Measurements from ENCODE around the gene SRP54. TPM values are rescaled to one million over a fixed set of nuclear protein-coding genes. Genes with fewer than 3 reads are reported as not detected.

Gene SRP54
- polyA plus RNA-seq, 1 experiment = 84.2 TPM

GRCh38 chr14:34943506-34943905, 39.3 kb upstream of the SRP54 start:
- DNase-seq (ENCODE audit: low read depth, low spot score) = no peak
- H3K9me3 ChIP-seq (ENCODE audit: control insufficient read depth, insufficient read depth, low read length) = no peaks in the 10 kb centered on the region
- no peak for TF ChIP-seq CTCF (IDR thresholded peaks at IDR 0.05; ENCODE audit: low read depth, low read length)
- no peak overlapping the region for H3K4me3 ChIP-seq (ENCODE audit: low read depth, low read length)
- ChIA-PET CTCF (no interaction called here), POLR2A (no interaction called here)
- no peak overlapping the region for H3K27ac ChIP-seq (ENCODE audit: low read depth, low read length)
- H3K27me3 ChIP-seq (ENCODE audit: control insufficient read depth, insufficient read depth, low read length) = no peaks in the 10 kb centered on the region

- ChIA-PET POLR2A (no interaction called here), CTCF (interaction anchor here (0.6 kb wide), 1 partner anchor 177 kb away, joined by 3 read pairs; no protein-coding TSS in a partner anchor)
- no peak for TF ChIP-seq CTCF (IDR thresholded peaks at IDR 0.05; ENCODE audit: low read depth, low read length)
- Histone ChIP-seq H3K9me3 (ENCODE audit: control insufficient read depth, insufficient read depth, low read length) (no peaks in the 10 kb centered on the region), H3K4me3 (ENCODE audit: low read depth, low read length) (no peak overlapping the region), H3K27me3 (ENCODE audit: control insufficient read depth, insufficient read depth, low read length) (no peaks in the 10 kb centered on the region), H3K27ac (ENCODE audit: low read depth, low read length) (no peak overlapping the region)
- no peak for DNase-seq (ENCODE audit: low read depth, low spot score)
Measured at GRCh38 chr14:34944744-34945143, 38.0 kb upstream of the SRP54 start.

GRCh38 chr14:34946699-34947098, 36.1 kb upstream of the SRP54 start:
- no peaks in the 10 kb centered on the region for H3K9me3 ChIP-seq (ENCODE audit: control insufficient read depth, insufficient read depth, low read length)
- no peak for TF ChIP-seq CTCF (IDR thresholded peaks at IDR 0.05; ENCODE audit: low read depth, low read length)
- no peaks in the 10 kb centered on the region for H3K27me3 ChIP-seq (ENCODE audit: control insufficient read depth, insufficient read depth, low read length)
- POLR2A ChIA-PET = no interaction called here
- H3K27ac ChIP-seq (ENCODE audit: low read depth, low read length) = no peak overlapping the region
- H3K4me3 ChIP-seq (ENCODE audit: low read depth, low read length) = no peak overlapping the region
- no peak for DNase-seq (ENCODE audit: low read depth, low spot score)
- CTCF ChIA-PET = interaction anchor here (0.6 kb wide), 1 partner anchor 274 kb away, joined by 8 read pairs; no protein-coding TSS in a partner anchor

GRCh38 chr14:34951286-34951685, 31.5 kb upstream of the SRP54 start:
- H3K27me3 ChIP-seq (ENCODE audit: control insufficient read depth, insufficient read depth, low read length) = no peaks in the 10 kb centered on the region
- POLR2A ChIA-PET = interaction anchor here (0.7 kb wide), 1 partner anchor 40 kb away, joined by 4 read pairs; no protein-coding TSS in a partner anchor
- H3K4me3 ChIP-seq (ENCODE audit: low read depth, low read length) = no peak overlapping the region
- CTCF ChIA-PET = interaction anchor here (1.0 to 1.3 kb wide), 2 partner anchors 190 to 279 kb away, joined by 3 to 4 read pairs; no protein-coding TSS in a partner anchor
- no peak overlapping the region for H3K27ac ChIP-seq (ENCODE audit: low read depth, low read length)
- DNase-seq (ENCODE audit: low read depth, low spot score) = no peak
- H3K9me3 ChIP-seq (ENCODE audit: control insufficient read depth, insufficient read depth, low read length) = no peaks in the 10 kb centered on the region
- no peak for TF ChIP-seq CTCF (IDR thresholded peaks at IDR 0.05; ENCODE audit: low read depth, low read length)

- CTCF ChIA-PET = interaction anchor here (0.7 kb wide), 1 partner anchor 107 kb away, joined by 3 read pairs; no protein-coding TSS in a partner anchor
- no peak overlapping the region for H3K27ac ChIP-seq (ENCODE audit: low read depth, low read length)
- POLR2A ChIA-PET = interaction anchor here (0.6 kb wide), 1 partner anchor 35 kb away, joined by 3 read pairs; no protein-coding TSS in a partner anchor
Measured at GRCh38 chr14:34956931-34957330, 25.9 kb upstream of the SRP54 start.

More at GRCh38 chr14:34956931-34957330, 25.9 kb upstream of the SRP54 start:
- no peaks in the 10 kb centered on the region for H3K9me3 ChIP-seq (ENCODE audit: control insufficient read depth, insufficient read depth, low read length)
- no peak for TF ChIP-seq CTCF (IDR thresholded peaks at IDR 0.05; ENCODE audit: low read depth, low read length)
- no peaks in the 10 kb centered on the region for H3K27me3 ChIP-seq (ENCODE audit: control insufficient read depth, insufficient read depth, low read length)
- no peak overlapping the region for H3K4me3 ChIP-seq (ENCODE audit: low read depth, low read length)
- DNase-seq (ENCODE audit: low read depth, low spot score) = no peak
